NOMO-1 treated with dmso at 0.1 percent for 144 hours (cell line): ENCODE results near the gene DSCAM.

Source experiments
- DNase-seq: peaks from one replicate; lab custom pipeline; 2025; ENCODE audit not compliant: unreplicated experiment; lab: John Stamatoyannopoulos, UW

Gene DSCAM

GRCh38 chr21:40840401-40841125, 6.4 kb downstream of the DSCAM start:
- no peak for DNase-seq

GRCh38 chr21:40839521-40839920, 7.4 kb downstream of the DSCAM start:
- DNase-seq: no peak

- DNase-seq: no peak
Measured at GRCh38 chr21:40837456-40837855, 9.5 kb downstream of the DSCAM start.

- DNase-seq: peak; percentile 23
Measured at GRCh38 chr21:40835184-40835694, 11.7 kb downstream of the DSCAM start.

- DNase-seq: no peak
Measured at GRCh38 chr21:40833184-40833583, 13.8 kb downstream of the DSCAM start.

GRCh38 chr21:40832316-40832715, 14.6 kb downstream of the DSCAM start:
- peak; percentile 35 for DNase-seq

- DNase-seq: no peak
Measured at GRCh38 chr21:40830836-40831235, 16.1 kb downstream of the DSCAM start.

GRCh38 chr21:40829791-40830190, 17.2 kb downstream of the DSCAM start:
- no peak for DNase-seq

GRCh38 chr21:40829308-40829707, 17.6 kb downstream of the DSCAM start:
- no peak for DNase-seq

- DNase-seq: no peak
Measured at GRCh38 chr21:40827509-40827908, 19.4 kb downstream of the DSCAM start.

- no peak for DNase-seq
Measured at GRCh38 chr21:40819071-40819900, 27.7 kb downstream of the DSCAM start.

- DNase-seq: no peak
Measured at GRCh38 chr21:40813918-40814317, 33.0 kb downstream of the DSCAM start.

GRCh38 chr21:40809673-40810197, 37.2 kb downstream of the DSCAM start:
- DNase-seq: no peak

GRCh38 chr21:40803101-40803500, 43.9 kb downstream of the DSCAM start:
- DNase-seq: no peak

- no peak for DNase-seq
Measured at GRCh38 chr21:40800126-40800525, 46.8 kb downstream of the DSCAM start.

- DNase-seq: no peak
Measured at GRCh38 chr21:40797891-40798290, 49.1 kb downstream of the DSCAM start.

GRCh38 chr21:40797410-40797809, 49.5 kb downstream of the DSCAM start:
- DNase-seq: no peak

- no peak for DNase-seq
Measured at GRCh38 chr21:40796464-40796863, 50.5 kb downstream of the DSCAM start.

GRCh38 chr21:40795313-40795712, 51.6 kb downstream of the DSCAM start:
- no peak for DNase-seq

- no peak for DNase-seq
Measured at GRCh38 chr21:40792691-40793456, 54.1 kb downstream of the DSCAM start.

- no peak for DNase-seq
Measured at GRCh38 chr21:40788635-40789034, 58.3 kb downstream of the DSCAM start.
